ENCODE results near the gene ENTPD8. TPM values are rescaled to one million over a fixed set of nuclear protein-coding genes. Genes with fewer than 3 reads are reported as not detected.
"Not testable (repeated sequence)": the region's sequence is repeated elsewhere in the genome, so short reads cannot be mapped to it uniquely, and the experiment has no call there.

Gene ENTPD8
- total and polyA plus RNA-seq, 7 donors, result 0.71 to 65.3 (median 38.4) TPM; not detected in 3

DNA sequence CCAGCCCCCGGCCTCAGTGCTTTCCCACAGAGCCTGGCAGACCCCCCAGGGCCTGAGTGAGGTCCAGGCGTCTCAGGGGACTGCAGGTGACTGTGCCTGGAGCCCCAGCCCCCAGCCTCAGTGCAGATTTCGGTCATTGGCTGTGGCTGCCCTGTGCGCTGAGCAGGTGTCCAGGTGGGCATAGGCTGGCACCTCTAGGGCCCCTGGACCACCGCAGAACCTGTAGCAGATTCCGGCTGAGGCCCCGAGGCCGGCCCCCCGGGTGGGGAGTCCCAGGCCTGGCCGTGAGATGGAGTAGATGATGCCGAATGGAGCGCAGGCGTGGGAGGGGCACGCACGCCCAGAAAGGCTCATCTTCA is 30.3 kb downstream of the ENTPD8 start:
- peaks cover 0 to 31% (median 29%) of the 10 kb centered on the region in 4 donors for H3K4me1 ChIP-seq
- H3K9me3 ChIP-seq, result no peaks in the 10 kb centered on the region
- H3K4me3 ChIP-seq, result no peak overlapping the region
- WGBS, 2 donors, result 87 to 88% methylated on average over 15 of the region's 15 CpGs
- no peak for TF ChIP-seq POLR2A (IDR thresholded peaks at IDR 0.05)
- TF ChIP-seq POLR2AphosphoS5 (IDR thresholded peaks at IDR 0.05), result no peak
- no peak for TF ChIP-seq EP300 (IDR thresholded peaks at IDR 0.05)
- TF ChIP-seq CTCF (IDR thresholded peaks at IDR 0.05), result no peak
- intact Hi-C loops (cut with DNase I), result no loop called here
- H3K27me3 ChIP-seq, result peaks cover 0 to 5% (median 0%) of the 10 kb centered on the region in 3 donors
- DNase-seq, result no peak
- H3K36me3 ChIP-seq, result no peaks in the 10 kb centered on the region
- peak overlapping the region in 1 of 4 donors; percentile 62 for H3K27ac ChIP-seq

- H3K9me3 ChIP-seq; intact Hi-C loops (cut with DNase I); H3K36me3 ChIP-seq; H3K27me3 ChIP-seq; H3K4me3 ChIP-seq; DNase-seq: not testable (repeated sequence)
- 81 to 83% methylated on average over 18 of the region's 18 CpGs for WGBS, 2 donors
- H3K4me1 ChIP-seq, result peaks cover 0 to 31% (median 29%) of the 10 kb centered on the region in 4 donors
- peak overlapping the region in 1 of 4 donors; percentile 62 for H3K27ac ChIP-seq
Observed at GRCh38 chr9:137410236-137410890, 30.8 kb downstream of the ENTPD8 start.

- no peaks in the 10 kb centered on the region for H3K9me3 ChIP-seq
- no peaks in the 10 kb centered on the region for H3K36me3 ChIP-seq
- H3K27me3 ChIP-seq, result peaks cover 0 to 5% (median 0%) of the 10 kb centered on the region in 3 donors
- peaks cover 0 to 31% (median 29%) of the 10 kb centered on the region in 4 donors for H3K4me1 ChIP-seq
- 89 to 92% methylated on average over 11 of the region's 11 CpGs for WGBS, 2 donors
- no peak overlapping the region for H3K27ac ChIP-seq
- H3K4me3 ChIP-seq, result no peak overlapping the region
- DNase-seq, result no peak
- intact Hi-C loops (cut with DNase I), result loop anchor here (5.0 kb wide), 1 partner anchor 112 kb away; no protein-coding TSS in a partner anchor
- TF ChIP-seq EP300 (IDR thresholded peaks at IDR 0.05) (no peak), CTCF (IDR thresholded peaks at IDR 0.05) (no peak), POLR2AphosphoS5 (IDR thresholded peaks at IDR 0.05) (no peak), POLR2A (IDR thresholded peaks at IDR 0.05) (no peak)
Observed at GRCh38 chr9:137409515-137409914, 31.6 kb downstream of the ENTPD8 start.

GRCh38 chr9:137408651-137409405 is 32.3 kb downstream of the ENTPD8 start:
- peaks cover 0 to 31% (median 29%) of the 10 kb centered on the region in 4 donors for H3K4me1 ChIP-seq
- TF ChIP-seq POLR2A (IDR thresholded peaks at IDR 0.05), result no peak
- TF ChIP-seq CTCF (IDR thresholded peaks at IDR 0.05), result no peak
- TF ChIP-seq POLR2AphosphoS5 (IDR thresholded peaks at IDR 0.05), result no peak
- TF ChIP-seq EP300 (IDR thresholded peaks at IDR 0.05), result no peak
- peaks cover 0 to 5% (median 0%) of the 10 kb centered on the region in 3 donors for H3K27me3 ChIP-seq
- H3K27ac ChIP-seq, result no peak overlapping the region
- no peak for DNase-seq
- H3K4me3 ChIP-seq, result no peak overlapping the region
- WGBS, 2 donors, result 93 to 96% methylated on average over 24 of the region's 24 CpGs
- H3K36me3 ChIP-seq, result no peaks in the 10 kb centered on the region
- intact Hi-C loops (cut with DNase I), result loop anchor here (5.0 kb wide), 1 partner anchor 112 kb away; no protein-coding TSS in a partner anchor
- H3K9me3 ChIP-seq, result no peaks in the 10 kb centered on the region

All from sigmoid colon (tissue), 7 donors.